ENCODE results near the gene FBXL19. TPM values are rescaled to one million over a fixed set of nuclear protein-coding genes. Genes with fewer than 3 reads are reported as not detected.

The FBXL19 gene
- total and polyA plus RNA-seq, 9 of the 15 experiments (the other 6 are each of a cell fraction or from before 2014, with no cell fraction given): 0.13 to 48.0 (median 13.5) TPM; not detected in 1

DNA sequence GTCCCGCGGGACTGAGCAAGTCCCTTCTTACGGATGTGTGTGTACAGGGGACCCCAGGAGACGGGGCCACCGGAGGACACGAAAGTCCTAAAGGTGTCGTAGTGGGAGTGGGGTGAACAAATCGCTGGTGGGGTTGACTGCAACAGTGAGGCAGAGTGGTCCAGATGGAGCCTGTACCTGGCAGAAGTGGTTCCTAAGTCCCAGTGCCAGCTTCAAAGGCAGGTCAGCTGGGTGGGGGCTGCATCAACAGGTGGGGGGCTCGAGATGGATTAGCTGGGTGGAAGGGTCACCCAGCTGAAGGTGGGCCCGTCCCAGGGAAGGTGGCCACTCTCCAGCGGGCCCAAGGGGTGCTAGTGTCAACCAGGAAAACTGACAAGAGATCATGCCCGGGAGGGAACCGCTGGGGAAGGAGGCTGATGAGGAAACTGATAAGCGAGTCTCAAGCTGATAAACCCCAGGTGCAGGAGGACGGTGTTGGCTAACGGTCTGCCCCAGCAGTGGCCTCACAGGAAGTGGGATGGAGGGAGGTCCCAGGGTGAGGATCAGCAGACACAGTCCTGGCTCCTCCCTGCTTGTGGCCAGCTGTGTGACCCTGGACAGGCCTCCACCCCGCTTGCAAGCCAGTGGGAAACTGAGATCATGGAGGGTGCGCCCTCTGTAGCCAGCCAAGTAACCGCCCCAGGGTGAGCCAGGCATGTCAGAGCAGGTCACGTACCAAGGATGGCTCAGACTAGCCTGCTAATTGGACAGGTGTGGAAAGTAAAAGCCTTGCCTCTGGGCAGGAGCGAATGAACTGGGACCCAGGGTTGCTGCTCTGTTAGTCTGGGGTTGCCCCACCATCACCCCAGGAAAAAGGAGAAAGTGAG is 26.5 kb downstream of the FBXL19 start (continued):
- TF ChIP-seq, protein P1, sequence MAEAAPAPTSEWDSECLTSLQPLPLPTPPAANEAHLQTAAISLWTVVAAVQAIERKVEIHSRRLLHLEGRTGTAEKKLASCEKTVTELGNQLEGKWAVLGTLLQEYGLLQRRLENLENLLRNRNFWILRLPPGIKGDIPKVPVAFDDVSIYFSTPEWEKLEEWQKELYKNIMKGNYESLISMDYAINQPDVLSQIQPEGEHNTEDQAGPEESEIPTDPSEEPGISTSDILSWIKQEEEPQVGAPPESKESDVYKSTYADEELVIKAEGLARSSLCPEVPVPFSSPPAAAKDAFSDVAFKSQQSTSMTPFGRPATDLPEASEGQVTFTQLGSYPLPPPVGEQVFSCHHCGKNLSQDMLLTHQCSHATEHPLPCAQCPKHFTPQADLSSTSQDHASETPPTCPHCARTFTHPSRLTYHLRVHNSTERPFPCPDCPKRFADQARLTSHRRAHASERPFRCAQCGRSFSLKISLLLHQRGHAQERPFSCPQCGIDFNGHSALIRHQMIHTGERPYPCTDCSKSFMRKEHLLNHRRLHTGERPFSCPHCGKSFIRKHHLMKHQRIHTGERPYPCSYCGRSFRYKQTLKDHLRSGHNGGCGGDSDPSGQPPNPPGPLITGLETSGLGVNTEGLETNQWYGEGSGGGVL (CRISPR knock-in tag; IDR thresholded peaks at IDR 0.05): no peak
- TF ChIP-seq YY1 (IDR thresholded peaks at IDR 0.05; ENCODE audit: borderline replicate concordance in 1 of 3, control insufficient read depth in 1 of 3, extremely low read depth in 1 of 3, insufficient read depth in 3 of 3, insufficient read length in 1 of 3, insufficient replicate concordance in 2 of 3, low read depth in 1 of 3, low read length in 2 of 3) (peak in 1 of 3 experiments; percentile 24), DACH1 (IDR thresholded peaks at IDR 0.05; ENCODE audit: partially characterized antibody) (peak; percentile 91), ZNF316 (IDR thresholded peaks at IDR 0.05) (no peak), ZNF146 (CRISPR knock-in tag; IDR thresholded peaks at IDR 0.05; ENCODE audit: unreplicated experiment) (no peak), XRCC4 (IDR thresholded peaks at IDR 0.05; ENCODE audit: extremely low read depth, insufficient read depth, insufficient read length) (no peak), MCM2 (IDR thresholded peaks at IDR 0.05; ENCODE audit: low read depth) (no peak), ZNF354B (CRISPR knock-in tag; IDR thresholded peaks at IDR 0.05) (no peak), JUNB (CRISPR knock-in tag; conservative IDR thresholded peaks at IDR 0.05) (no peak), CTBP1 (IDR thresholded peaks at IDR 0.05; ENCODE audit: borderline replicate concordance) (peak; percentile 99), TAL1 (IDR thresholded peaks at IDR 0.05) (peak; percentile 46; the same call in 1 of the 2 replicates), NFIC (IDR thresholded peaks at IDR 0.05) (peak; percentile 64; the same call in 1 of the 2 replicates), RAD51 (IDR thresholded peaks at IDR 0.05; ENCODE audit: borderline replicate concordance, low read depth) (0 out of 2 replicates have a peak, but pooled peaks have one; percentile 34), RBBP5 (IDR thresholded peaks at IDR 0.05; ENCODE audit: borderline replicate concordance, insufficient read depth, low read length, poor library complexity, severe bottlenecking) (peak; percentile 49), NELFE (IDR thresholded peaks at IDR 0.05; ENCODE audit: insufficient read depth, insufficient read length) (no peak), C11orf30 (IDR thresholded peaks at IDR 0.05; ENCODE audit: low read depth) (no peak)
- TF ChIP-seq, protein P2, sequence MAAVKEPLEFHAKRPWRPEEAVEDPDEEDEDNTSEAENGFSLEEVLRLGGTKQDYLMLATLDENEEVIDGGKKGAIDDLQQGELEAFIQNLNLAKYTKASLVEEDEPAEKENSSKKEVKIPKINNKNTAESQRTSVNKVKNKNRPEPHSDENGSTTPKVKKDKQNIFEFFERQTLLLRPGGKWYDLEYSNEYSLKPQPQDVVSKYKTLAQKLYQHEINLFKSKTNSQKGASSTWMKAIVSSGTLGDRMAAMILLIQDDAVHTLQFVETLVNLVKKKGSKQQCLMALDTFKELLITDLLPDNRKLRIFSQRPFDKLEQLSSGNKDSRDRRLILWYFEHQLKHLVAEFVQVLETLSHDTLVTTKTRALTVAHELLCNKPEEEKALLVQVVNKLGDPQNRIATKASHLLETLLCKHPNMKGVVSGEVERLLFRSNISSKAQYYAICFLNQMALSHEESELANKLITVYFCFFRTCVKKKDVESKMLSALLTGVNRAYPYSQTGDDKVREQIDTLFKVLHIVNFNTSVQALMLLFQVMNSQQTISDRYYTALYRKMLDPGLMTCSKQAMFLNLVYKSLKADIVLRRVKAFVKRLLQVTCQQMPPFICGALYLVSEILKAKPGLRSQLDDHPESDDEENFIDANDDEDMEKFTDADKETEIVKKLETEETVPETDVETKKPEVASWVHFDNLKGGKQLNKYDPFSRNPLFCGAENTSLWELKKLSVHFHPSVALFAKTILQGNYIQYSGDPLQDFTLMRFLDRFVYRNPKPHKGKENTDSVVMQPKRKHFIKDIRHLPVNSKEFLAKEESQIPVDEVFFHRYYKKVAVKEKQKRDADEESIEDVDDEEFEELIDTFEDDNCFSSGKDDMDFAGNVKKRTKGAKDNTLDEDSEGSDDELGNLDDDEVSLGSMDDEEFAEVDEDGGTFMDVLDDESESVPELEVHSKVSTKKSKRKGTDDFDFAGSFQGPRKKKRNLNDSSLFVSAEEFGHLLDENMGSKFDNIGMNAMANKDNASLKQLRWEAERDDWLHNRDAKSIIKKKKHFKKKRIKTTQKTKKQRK (IDR thresholded peaks at IDR 0.05; ENCODE audit: borderline replicate concordance, low read depth, low read length): no peak
- TF ChIP-seq, protein P3, sequence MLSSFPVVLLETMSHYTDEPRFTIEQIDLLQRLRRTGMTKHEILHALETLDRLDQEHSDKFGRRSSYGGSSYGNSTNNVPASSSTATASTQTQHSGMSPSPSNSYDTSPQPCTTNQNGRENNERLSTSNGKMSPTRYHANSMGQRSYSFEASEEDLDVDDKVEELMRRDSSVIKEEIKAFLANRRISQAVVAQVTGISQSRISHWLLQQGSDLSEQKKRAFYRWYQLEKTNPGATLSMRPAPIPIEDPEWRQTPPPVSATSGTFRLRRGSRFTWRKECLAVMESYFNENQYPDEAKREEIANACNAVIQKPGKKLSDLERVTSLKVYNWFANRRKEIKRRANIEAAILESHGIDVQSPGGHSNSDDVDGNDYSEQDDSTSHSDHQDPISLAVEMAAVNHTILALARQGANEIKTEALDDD (IDR thresholded peaks at IDR 0.05): 0 out of 2 replicates have a peak, but pooled peaks have one; percentile 31
- TF ChIP-seq, protein P4, sequence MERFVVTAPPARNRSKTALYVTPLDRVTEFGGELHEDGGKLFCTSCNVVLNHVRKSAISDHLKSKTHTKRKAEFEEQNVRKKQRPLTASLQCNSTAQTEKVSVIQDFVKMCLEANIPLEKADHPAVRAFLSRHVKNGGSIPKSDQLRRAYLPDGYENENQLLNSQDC (CRISPR knock-in tag; IDR thresholded peaks at IDR 0.05): peak; percentile 23; the same call in 1 of the 2 replicates
- TF ChIP-seq, protein P5, sequence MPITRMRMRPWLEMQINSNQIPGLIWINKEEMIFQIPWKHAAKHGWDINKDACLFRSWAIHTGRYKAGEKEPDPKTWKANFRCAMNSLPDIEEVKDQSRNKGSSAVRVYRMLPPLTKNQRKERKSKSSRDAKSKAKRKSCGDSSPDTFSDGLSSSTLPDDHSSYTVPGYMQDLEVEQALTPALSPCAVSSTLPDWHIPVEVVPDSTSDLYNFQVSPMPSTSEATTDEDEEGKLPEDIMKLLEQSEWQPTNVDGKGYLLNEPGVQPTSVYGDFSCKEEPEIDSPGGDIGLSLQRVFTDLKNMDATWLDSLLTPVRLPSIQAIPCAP (CRISPR knock-in tag; IDR thresholded peaks at IDR 0.05; ENCODE audit: borderline replicate concordance): no peak

Data from K562 (cell line).